ENCODE results near the gene OR9A4. TPM values are rescaled to one million over a fixed set of nuclear protein-coding genes. Genes with fewer than 3 reads are reported as not detected.

Gene OR9A4
- total RNA-seq, 3 donors from 2014 or later = not detected

- no peaks in the 10 kb centered on the region for H3K36me3 Mint-ChIP-seq (ENCODE audit: insufficient read depth)
- H3K4me3 Mint-ChIP-seq = no peak overlapping the region
- no peak for ATAC-seq
- DNase-seq = no peak
- no peaks in the 10 kb centered on the region for H3K9me3 Mint-ChIP-seq
- H3K27me3 Mint-ChIP-seq (ENCODE audit: low read depth) = no peaks in the 10 kb centered on the region
- no peaks in the 10 kb centered on the region for H3K4me1 Mint-ChIP-seq (ENCODE audit: low read depth)
Measured at GRCh38 chr7:141920281-141920680, 4.1 kb downstream of the OR9A4 start.

GRCh38 chr7:141928146-141928844 lies 12.1 kb downstream of the OR9A4 start:
- Mint-ChIP-seq H3K27me3 (ENCODE audit: low read depth) (peaks cover 5% of the 10 kb centered on the region), H3K4me3 (no peak overlapping the region), H3K4me1 (ENCODE audit: low read depth) (no peaks in the 10 kb centered on the region), H3K9me3 (peaks cover 6% of the 10 kb centered on the region), H3K36me3 (ENCODE audit: insufficient read depth) (no peaks in the 10 kb centered on the region)
- DNase-seq (no peak), ATAC-seq (no peak)

GRCh38 chr7:141928845-141929195 lies 12.6 kb downstream of the OR9A4 start:
- Mint-ChIP-seq H3K4me3 (no peak overlapping the region), H3K36me3 (ENCODE audit: insufficient read depth) (no peaks in the 10 kb centered on the region)

GRCh38 chr7:141930211-141930610 lies 14.0 kb downstream of the OR9A4 start:
- H3K9me3 Mint-ChIP-seq = peaks cover 6% of the 10 kb centered on the region
- no peaks in the 10 kb centered on the region for H3K36me3 Mint-ChIP-seq (ENCODE audit: insufficient read depth)
- ATAC-seq (no peak), DNase-seq (no peak)
- H3K27me3 Mint-ChIP-seq (ENCODE audit: low read depth) = peaks cover 6% of the 10 kb centered on the region
- H3K4me1 Mint-ChIP-seq (ENCODE audit: low read depth) = no peaks in the 10 kb centered on the region
- H3K4me3 Mint-ChIP-seq = no peak overlapping the region

More at GRCh38 chr7:141928845-141929195, 12.6 kb downstream of the OR9A4 start:
- H3K9me3 Mint-ChIP-seq = peaks cover 6% of the 10 kb centered on the region
- H3K27me3 Mint-ChIP-seq (ENCODE audit: low read depth) = peaks cover 5% of the 10 kb centered on the region
- H3K4me1 Mint-ChIP-seq (ENCODE audit: low read depth) = no peaks in the 10 kb centered on the region
- ATAC-seq (no peak), DNase-seq (no peak)

GRCh38 chr7:141941075-141941474 lies 24.9 kb downstream of the OR9A4 start:
- H3K9me3 Mint-ChIP-seq = peaks cover 22% of the 10 kb centered on the region
- ATAC-seq (no peak), DNase-seq (no peak)
- H3K36me3 Mint-ChIP-seq (ENCODE audit: insufficient read depth) = peaks cover 3% of the 10 kb centered on the region
- peaks cover 4% of the 10 kb centered on the region for H3K27me3 Mint-ChIP-seq (ENCODE audit: low read depth)
- no peak overlapping the region for H3K4me3 Mint-ChIP-seq
- no peaks in the 10 kb centered on the region for H3K4me1 Mint-ChIP-seq (ENCODE audit: low read depth)

GRCh38 chr7:141943846-141944245 lies 27.6 kb downstream of the OR9A4 start:
- Mint-ChIP-seq H3K4me3 (no peak overlapping the region), H3K36me3 (ENCODE audit: insufficient read depth) (peaks cover 3% of the 10 kb centered on the region), H3K9me3 (peaks cover 22% of the 10 kb centered on the region), H3K4me1 (ENCODE audit: low read depth) (no peaks in the 10 kb centered on the region), H3K27me3 (ENCODE audit: low read depth) (peaks cover 2% of the 10 kb centered on the region)
- DNase-seq (no peak), ATAC-seq (no peak)

- no peak overlapping the region for H3K4me3 Mint-ChIP-seq
Measured at GRCh38 chr7:141944811-141945210, 28.6 kb downstream of the OR9A4 start.

GRCh38 chr7:141945356-141945755 lies 29.2 kb downstream of the OR9A4 start:
- H3K27me3 Mint-ChIP-seq (ENCODE audit: low read depth) = peaks cover 2% of the 10 kb centered on the region

More at GRCh38 chr7:141944811-141945210, 28.6 kb downstream of the OR9A4 start:
- Mint-ChIP-seq H3K4me1 (ENCODE audit: low read depth) (no peaks in the 10 kb centered on the region), H3K36me3 (ENCODE audit: insufficient read depth) (peaks cover 3% of the 10 kb centered on the region), H3K27me3 (ENCODE audit: low read depth) (peaks cover 2% of the 10 kb centered on the region), H3K9me3 (peaks cover 15% of the 10 kb centered on the region)
- ATAC-seq (no peak), DNase-seq (no peak)

GRCh38 chr7:141946796-141947195 lies 30.6 kb downstream of the OR9A4 start, which contains the start of gene CLEC5A:
Gene CLEC5A, minus strand, starts transcription at chr7:141946974. Its CDS starts 682 bp downstream, at chr7:141946292.
- no peaks in the 10 kb centered on the region for H3K27me3 Mint-ChIP-seq (ENCODE audit: low read depth)
- DNase-seq (no peak), ATAC-seq (no peak)
- H3K9me3 Mint-ChIP-seq = no peaks in the 10 kb centered on the region
- H3K4me3 Mint-ChIP-seq = no peak within 1 kb of the TSS
- no peaks in the 10 kb centered on the region for H3K36me3 Mint-ChIP-seq (ENCODE audit: insufficient read depth)
- H3K4me1 Mint-ChIP-seq (ENCODE audit: low read depth) = no peaks in the 10 kb centered on the region

More at GRCh38 chr7:141945356-141945755, 29.2 kb downstream of the OR9A4 start:
- H3K4me1 Mint-ChIP-seq (ENCODE audit: low read depth) = no peaks in the 10 kb centered on the region
- DNase-seq (no peak), ATAC-seq (peak; percentile 67 to 91)
- H3K9me3 Mint-ChIP-seq = peaks cover 11% of the 10 kb centered on the region
- no peak overlapping the region for H3K4me3 Mint-ChIP-seq
- peaks cover 3% of the 10 kb centered on the region for H3K36me3 Mint-ChIP-seq (ENCODE audit: insufficient read depth)

- H3K4me1 Mint-ChIP-seq (ENCODE audit: low read depth) = no peaks in the 10 kb centered on the region
- H3K36me3 Mint-ChIP-seq (ENCODE audit: insufficient read depth) = no peaks in the 10 kb centered on the region
- no peaks in the 10 kb centered on the region for H3K9me3 Mint-ChIP-seq
- no peaks in the 10 kb centered on the region for H3K27me3 Mint-ChIP-seq (ENCODE audit: low read depth)
- ATAC-seq (no peak), DNase-seq (no peak)
- H3K4me3 Mint-ChIP-seq = no peak overlapping the region
Measured at GRCh38 chr7:141949021-141949420, 32.8 kb downstream of the OR9A4 start.

- no peaks in the 10 kb centered on the region for H3K36me3 Mint-ChIP-seq (ENCODE audit: insufficient read depth)
- no peak for ATAC-seq
- no peaks in the 10 kb centered on the region for H3K9me3 Mint-ChIP-seq
Measured at GRCh38 chr7:141949451-141949850, 33.3 kb downstream of the OR9A4 start.

GRCh38 chr7:141949911-141950310 lies 33.7 kb downstream of the OR9A4 start:
- no peaks in the 10 kb centered on the region for H3K4me1 Mint-ChIP-seq (ENCODE audit: low read depth)
- no peak for DNase-seq
- H3K4me3 Mint-ChIP-seq = no peak overlapping the region
- H3K9me3 Mint-ChIP-seq = no peaks in the 10 kb centered on the region
- no peak for ATAC-seq
- no peaks in the 10 kb centered on the region for H3K36me3 Mint-ChIP-seq (ENCODE audit: insufficient read depth)
- peaks cover 4% of the 10 kb centered on the region for H3K27me3 Mint-ChIP-seq (ENCODE audit: low read depth)

More at GRCh38 chr7:141949451-141949850, 33.3 kb downstream of the OR9A4 start:
- Mint-ChIP-seq H3K4me3 (no peak overlapping the region), H3K4me1 (ENCODE audit: low read depth) (no peaks in the 10 kb centered on the region), H3K27me3 (ENCODE audit: low read depth) (peaks cover 4% of the 10 kb centered on the region)
- DNase-seq = no peak

- no peaks in the 10 kb centered on the region for H3K36me3 Mint-ChIP-seq (ENCODE audit: insufficient read depth)
- H3K9me3 Mint-ChIP-seq = no peaks in the 10 kb centered on the region
- peaks cover 4% of the 10 kb centered on the region for H3K27me3 Mint-ChIP-seq (ENCODE audit: low read depth)
- ATAC-seq (no peak), DNase-seq (no peak)
- no peak overlapping the region for H3K4me3 Mint-ChIP-seq
- H3K4me1 Mint-ChIP-seq (ENCODE audit: low read depth) = no peaks in the 10 kb centered on the region
Measured at GRCh38 chr7:141950806-141951205, 34.6 kb downstream of the OR9A4 start.

- no peak for ATAC-seq
Measured at GRCh38 chr7:141952461-141952860, 36.3 kb downstream of the OR9A4 start.

GRCh38 chr7:141954334-141954733 lies 38.1 kb downstream of the OR9A4 start:
- Mint-ChIP-seq H3K27me3 (ENCODE audit: low read depth) (peaks cover 6% of the 10 kb centered on the region), H3K36me3 (ENCODE audit: insufficient read depth) (no peaks in the 10 kb centered on the region), H3K9me3 (no peaks in the 10 kb centered on the region), H3K4me3 (no peak overlapping the region), H3K4me1 (ENCODE audit: low read depth) (no peaks in the 10 kb centered on the region)
- ATAC-seq = no peak
- DNase-seq = no peak

More at GRCh38 chr7:141952461-141952860, 36.3 kb downstream of the OR9A4 start:
- peaks cover 4% of the 10 kb centered on the region for H3K27me3 Mint-ChIP-seq (ENCODE audit: low read depth)
- no peaks in the 10 kb centered on the region for H3K9me3 Mint-ChIP-seq
- no peaks in the 10 kb centered on the region for H3K36me3 Mint-ChIP-seq (ENCODE audit: insufficient read depth)
- no peak overlapping the region for H3K4me3 Mint-ChIP-seq
- no peaks in the 10 kb centered on the region for H3K4me1 Mint-ChIP-seq (ENCODE audit: low read depth)
- DNase-seq = no peak

Measured in activated T-cell treated with anti-CD3 and anti-CD28 coated beads, Interleukin-2, amount 50 U/mL, for 4 hours (primary cell).